ENCODE measurements around the gene MGST3. TPM values are rescaled to one million over a fixed set of nuclear protein-coding genes. Genes with fewer than 3 reads are reported as not detected.

Gene MGST3
- polyA plus RNA-seq, 1 of the 3 experiments (the other 2 are of a cell fraction), result 270 TPM

DNA sequence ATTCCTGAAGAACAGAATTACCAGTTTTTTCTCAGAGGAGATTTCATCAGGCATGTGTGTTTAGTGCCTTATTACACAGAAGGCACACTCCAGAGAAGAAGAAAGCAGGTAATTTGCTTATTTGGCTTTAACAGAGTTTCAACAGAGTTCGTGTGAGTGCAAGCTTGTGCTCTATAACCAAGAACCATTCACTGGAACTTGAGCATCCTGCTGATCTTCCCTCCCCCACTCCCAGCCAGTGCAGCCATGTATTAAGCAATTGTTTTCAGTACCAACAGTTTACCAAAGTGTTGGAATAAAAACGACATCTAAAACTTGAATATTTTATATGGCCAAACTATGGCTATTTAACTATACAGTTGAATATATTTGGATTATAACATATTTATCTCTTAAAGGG lies 4.3 kb downstream of the MGST3 start:
- H3K79me2 ChIP-seq (ENCODE audit: insufficient read depth), result peaks cover 75% of the 10 kb centered on the region
- peaks cover 24% of the 10 kb centered on the region for H4K20me1 ChIP-seq (ENCODE audit: insufficient read depth)
- TF ChIP-seq GATA2 (CRISPR knock-in tag; IDR thresholded peaks at IDR 0.05) (no peak), JUND (IDR thresholded peaks at IDR 0.05) (no peak), CHD2 (IDR thresholded peaks at IDR 0.05; ENCODE audit: low read length, partially characterized antibody) (no peak), GABPA (IDR thresholded peaks at IDR 0.05; ENCODE audit: low read depth) (no peak), YY1 (IDR thresholded peaks at IDR 0.05; ENCODE audit: low read depth) (no peak), FOSL2 (IDR thresholded peaks at IDR 0.05; ENCODE audit: borderline replicate concordance, low read depth) (no peak), MXI1 (IDR thresholded peaks at IDR 0.05; ENCODE audit: low read depth, low read length) (no peak), SMC3 (IDR thresholded peaks at IDR 0.05; ENCODE audit: low read depth, low read length) (no peak), RAD21 (IDR thresholded peaks at IDR 0.05; ENCODE audit: low read length) (no peak), RXRA (IDR thresholded peaks at IDR 0.05; ENCODE audit: borderline replicate concordance, low read depth) (no peak), RFX5 (IDR thresholded peaks at IDR 0.05; ENCODE audit: low read length) (no peak), MEF2A (IDR thresholded peaks at IDR 0.05; ENCODE audit: borderline replicate concordance, low read depth) (no peak)
- TF ChIP-seq, protein P1, sequence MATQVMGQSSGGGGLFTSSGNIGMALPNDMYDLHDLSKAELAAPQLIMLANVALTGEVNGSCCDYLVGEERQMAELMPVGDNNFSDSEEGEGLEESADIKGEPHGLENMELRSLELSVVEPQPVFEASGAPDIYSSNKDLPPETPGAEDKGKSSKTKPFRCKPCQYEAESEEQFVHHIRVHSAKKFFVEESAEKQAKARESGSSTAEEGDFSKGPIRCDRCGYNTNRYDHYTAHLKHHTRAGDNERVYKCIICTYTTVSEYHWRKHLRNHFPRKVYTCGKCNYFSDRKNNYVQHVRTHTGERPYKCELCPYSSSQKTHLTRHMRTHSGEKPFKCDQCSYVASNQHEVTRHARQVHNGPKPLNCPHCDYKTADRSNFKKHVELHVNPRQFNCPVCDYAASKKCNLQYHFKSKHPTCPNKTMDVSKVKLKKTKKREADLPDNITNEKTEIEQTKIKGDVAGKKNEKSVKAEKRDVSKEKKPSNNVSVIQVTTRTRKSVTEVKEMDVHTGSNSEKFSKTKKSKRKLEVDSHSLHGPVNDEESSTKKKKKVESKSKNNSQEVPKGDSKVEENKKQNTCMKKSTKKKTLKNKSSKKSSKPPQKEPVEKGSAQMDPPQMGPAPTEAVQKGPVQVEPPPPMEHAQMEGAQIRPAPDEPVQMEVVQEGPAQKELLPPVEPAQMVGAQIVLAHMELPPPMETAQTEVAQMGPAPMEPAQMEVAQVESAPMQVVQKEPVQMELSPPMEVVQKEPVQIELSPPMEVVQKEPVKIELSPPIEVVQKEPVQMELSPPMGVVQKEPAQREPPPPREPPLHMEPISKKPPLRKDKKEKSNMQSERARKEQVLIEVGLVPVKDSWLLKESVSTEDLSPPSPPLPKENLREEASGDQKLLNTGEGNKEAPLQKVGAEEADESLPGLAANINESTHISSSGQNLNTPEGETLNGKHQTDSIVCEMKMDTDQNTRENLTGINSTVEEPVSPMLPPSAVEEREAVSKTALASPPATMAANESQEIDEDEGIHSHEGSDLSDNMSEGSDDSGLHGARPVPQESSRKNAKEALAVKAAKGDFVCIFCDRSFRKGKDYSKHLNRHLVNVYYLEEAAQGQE (IDR thresholded peaks at IDR 0.05; ENCODE audit: low read depth, low read length), result no peak
- no peak overlapping the region for H3K4me3 ChIP-seq (ENCODE audit: low read depth in 2 of 2, low read length in 1 of 2)
- ChIA-PET CTCF (no interaction called here), POLR2A (no interaction called here)
- H3K27ac ChIP-seq (ENCODE audit: low read depth in 2 of 2, low read length in 1 of 2), result no peak overlapping the region
- H2AFZ ChIP-seq (ENCODE audit: low read depth), result no peak overlapping the region
- H3K4me1 ChIP-seq (ENCODE audit: control insufficient read depth in 1 of 2, insufficient read depth in 2 of 2, low read depth in 1 of 2, low read length in 1 of 2), result peaks cover 6 to 21% of the 10 kb centered on the region in 2 experiments; a peak in 3 of 4 replicates
- DNase-seq, result no peak
- 68% methylated on average over 2 of the region's 2 CpGs for WGBS (ENCODE audit: low lambda C conversion rate)
- peaks cover 15 to 18% of the 10 kb centered on the region in 2 experiments for H3K36me3 ChIP-seq (replicated peaks in 1 of 2; ENCODE audit: control insufficient read depth in 1 of 2, insufficient read depth in 2 of 2, low read length in 1 of 2)
- no peaks in the 10 kb centered on the region for H3K27me3 ChIP-seq (ENCODE audit: insufficient read depth)
- H3K9me2 ChIP-seq, result no peaks in the 10 kb centered on the region
- no peaks in the 10 kb centered on the region for H3K9me3 ChIP-seq
- H3K9ac ChIP-seq, result no peak overlapping the region
- no peak overlapping the region for H3K4me2 ChIP-seq
- H3F3A ChIP-seq (replicated peaks; ENCODE audit: insufficient read depth), result peaks cover 11% of the 10 kb centered on the region

DNA sequence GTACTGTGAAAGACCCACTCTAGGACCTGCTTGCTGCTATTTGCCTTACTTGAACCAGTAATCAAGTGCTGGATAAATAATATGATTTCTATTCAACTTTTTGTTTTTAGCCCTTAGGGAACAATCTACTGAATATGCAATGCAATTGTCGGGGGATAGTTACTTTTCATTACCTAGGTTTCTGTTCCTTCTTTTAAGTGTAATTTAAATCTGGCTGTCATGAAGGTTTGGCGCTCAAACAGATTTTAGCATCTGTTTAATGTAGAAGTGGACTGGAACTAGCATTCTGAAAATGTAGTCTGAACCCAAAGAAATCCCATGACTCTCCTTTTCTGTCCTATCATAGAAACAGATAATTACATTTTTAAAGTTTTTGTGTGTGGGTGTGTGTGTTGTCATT lies 4.8 kb downstream of the MGST3 start:
- Histone ChIP-seq H3K4me3 (ENCODE audit: low read depth in 2 of 2, low read length in 1 of 2) (no peak overlapping the region), H3K9ac (no peak overlapping the region), H3F3A (replicated peaks; ENCODE audit: insufficient read depth) (peaks cover 11% of the 10 kb centered on the region), H3K79me2 (ENCODE audit: insufficient read depth) (peaks cover 80% of the 10 kb centered on the region), H2AFZ (ENCODE audit: low read depth) (no peak overlapping the region), H3K27ac (ENCODE audit: low read depth in 2 of 2, low read length in 1 of 2) (no peak overlapping the region), H3K9me2 (no peaks in the 10 kb centered on the region), H3K4me1 (ENCODE audit: control insufficient read depth in 1 of 2, insufficient read depth in 2 of 2, low read depth in 1 of 2, low read length in 1 of 2) (peaks cover 6 to 21% of the 10 kb centered on the region in 2 experiments; a peak in 3 of 4 replicates), H3K4me2 (no peak overlapping the region), H3K27me3 (ENCODE audit: insufficient read depth) (no peaks in the 10 kb centered on the region), H3K36me3 (replicated peaks in 1 of 2; ENCODE audit: control insufficient read depth in 1 of 2, insufficient read depth in 2 of 2, low read length in 1 of 2) (peaks cover 18% of the 10 kb centered on the region in 2 experiments), H4K20me1 (ENCODE audit: insufficient read depth) (peaks cover 24% of the 10 kb centered on the region), H3K9me3 (no peaks in the 10 kb centered on the region)
- DNase-seq, result no peak
- POLR2A ChIA-PET, result no interaction called here
- CTCF ChIA-PET, result interaction anchor here (0.6 kb wide), 1 partner anchor 146 kb away, joined by 3 read pairs; no protein-coding TSS in a partner anchor
- 73% methylated on average over 2 of the region's 2 CpGs for WGBS (ENCODE audit: low lambda C conversion rate)
- TF ChIP-seq, protein P2, sequence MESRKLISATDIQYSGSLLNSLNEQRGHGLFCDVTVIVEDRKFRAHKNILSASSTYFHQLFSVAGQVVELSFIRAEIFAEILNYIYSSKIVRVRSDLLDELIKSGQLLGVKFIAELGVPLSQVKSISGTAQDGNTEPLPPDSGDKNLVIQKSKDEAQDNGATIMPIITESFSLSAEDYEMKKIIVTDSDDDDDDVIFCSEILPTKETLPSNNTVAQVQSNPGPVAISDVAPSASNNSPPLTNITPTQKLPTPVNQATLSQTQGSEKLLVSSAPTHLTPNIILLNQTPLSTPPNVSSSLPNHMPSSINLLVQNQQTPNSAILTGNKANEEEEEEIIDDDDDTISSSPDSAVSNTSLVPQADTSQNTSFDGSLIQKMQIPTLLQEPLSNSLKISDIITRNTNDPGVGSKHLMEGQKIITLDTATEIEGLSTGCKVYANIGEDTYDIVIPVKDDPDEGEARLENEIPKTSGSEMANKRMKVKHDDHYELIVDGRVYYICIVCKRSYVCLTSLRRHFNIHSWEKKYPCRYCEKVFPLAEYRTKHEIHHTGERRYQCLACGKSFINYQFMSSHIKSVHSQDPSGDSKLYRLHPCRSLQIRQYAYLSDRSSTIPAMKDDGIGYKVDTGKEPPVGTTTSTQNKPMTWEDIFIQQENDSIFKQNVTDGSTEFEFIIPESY (IDR thresholded peaks at IDR 0.05; ENCODE audit: borderline replicate concordance, low read depth), result no peak
- TF ChIP-seq RXRA (IDR thresholded peaks at IDR 0.05; ENCODE audit: borderline replicate concordance, low read depth) (no peak), FOXM1 (IDR thresholded peaks at IDR 0.05; ENCODE audit: low read depth) (no peak), RAD21 (IDR thresholded peaks at IDR 0.05; ENCODE audit: low read length) (no peak)
- TF ChIP-seq, protein P3, sequence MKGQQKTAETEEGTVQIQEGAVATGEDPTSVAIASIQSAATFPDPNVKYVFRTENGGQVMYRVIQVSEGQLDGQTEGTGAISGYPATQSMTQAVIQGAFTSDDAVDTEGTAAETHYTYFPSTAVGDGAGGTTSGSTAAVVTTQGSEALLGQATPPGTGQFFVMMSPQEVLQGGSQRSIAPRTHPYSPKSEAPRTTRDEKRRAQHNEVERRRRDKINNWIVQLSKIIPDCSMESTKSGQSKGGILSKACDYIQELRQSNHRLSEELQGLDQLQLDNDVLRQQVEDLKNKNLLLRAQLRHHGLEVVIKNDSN (IDR thresholded peaks at IDR 0.05; ENCODE audit: borderline replicate concordance, low read depth), result no peak
- TF ChIP-seq, protein P1 (IDR thresholded peaks at IDR 0.05; ENCODE audit: low read depth, low read length), result no peak
- TF ChIP-seq, protein P4, sequence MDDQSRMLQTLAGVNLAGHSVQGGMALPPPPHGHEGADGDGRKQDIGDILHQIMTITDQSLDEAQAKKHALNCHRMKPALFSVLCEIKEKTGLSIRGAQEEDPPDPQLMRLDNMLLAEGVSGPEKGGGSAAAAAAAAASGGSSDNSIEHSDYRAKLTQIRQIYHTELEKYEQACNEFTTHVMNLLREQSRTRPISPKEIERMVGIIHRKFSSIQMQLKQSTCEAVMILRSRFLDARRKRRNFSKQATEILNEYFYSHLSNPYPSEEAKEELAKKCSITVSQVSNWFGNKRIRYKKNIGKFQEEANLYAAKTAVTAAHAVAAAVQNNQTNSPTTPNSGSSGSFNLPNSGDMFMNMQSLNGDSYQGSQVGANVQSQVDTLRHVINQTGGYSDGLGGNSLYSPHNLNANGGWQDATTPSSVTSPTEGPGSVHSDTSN (IDR thresholded peaks at IDR 0.05), result no peak
